ENCODE results near the gene CDK5RAP2. TPM values are rescaled to one million over a fixed set of nuclear protein-coding genes. Genes with fewer than 3 reads are reported as not detected.

CDK5RAP2 gene
- total RNA-seq, 1 experiment from 2014 or later: 56.4 TPM

DNA sequence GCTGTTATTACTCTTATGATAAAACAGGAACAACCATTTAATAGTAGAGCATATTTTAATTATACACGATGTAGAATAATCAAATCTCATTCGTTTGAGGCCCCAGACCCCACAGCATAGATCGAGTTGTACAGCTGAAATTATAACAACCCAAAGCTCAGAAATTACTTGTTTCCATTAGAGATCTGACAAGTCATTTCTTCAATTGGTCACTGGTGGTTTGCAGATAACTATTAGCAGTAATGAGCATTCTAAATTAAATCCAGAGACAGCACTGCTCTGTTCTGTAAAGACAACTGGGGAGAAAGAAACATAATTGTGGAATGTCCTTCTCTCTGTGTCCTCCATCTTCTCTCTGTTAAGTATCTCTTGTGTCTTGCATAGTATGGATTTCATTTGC is 12.9 kb downstream of the CDK5RAP2 start:
- Histone ChIP-seq H4K20me1 (ENCODE audit: control insufficient read depth, insufficient read depth, insufficient read length) (no peaks in the 10 kb centered on the region), H3K4me2 (ENCODE audit: insufficient read depth, insufficient read length, low read length) (no peak overlapping the region), H3K23me2 (ENCODE audit: insufficient read length, low read depth, low read length, poor library complexity, severe bottlenecking) (no peaks in the 10 kb centered on the region), H4K91ac (ENCODE audit: insufficient read length, low read depth, low read length) (no peak overlapping the region), H2AFZ (ENCODE audit: low read length) (no peak overlapping the region), H2BK12ac (ENCODE audit: insufficient read length, low read depth, low read length) (no peak overlapping the region), H2BK5ac (ENCODE audit: insufficient read length, low read length) (no peak overlapping the region), H3K4ac (ENCODE audit: low read depth, low read length) (no peak overlapping the region), H3K9ac (ENCODE audit: extremely low read depth, insufficient read length, low read length) (no peak overlapping the region), H3K18ac (ENCODE audit: insufficient read length, low read depth, low read length) (no peak overlapping the region), H2AK5ac (ENCODE audit: insufficient read length, low read length) (no peak overlapping the region), H3K9me3 (ENCODE audit: control insufficient read depth, low read depth, low read length) (no peaks in the 10 kb centered on the region), H3K23ac (ENCODE audit: insufficient read length, low read depth, low read length) (no peak overlapping the region), H3K79me2 (ENCODE audit: insufficient read depth, low read length) (no peaks in the 10 kb centered on the region), H2BK15ac (ENCODE audit: low read depth, low read length) (no peak overlapping the region), H3K56ac (ENCODE audit: insufficient read length, low read depth, low read length) (no peak overlapping the region), H2BK20ac (ENCODE audit: low read depth, low read length, poor library complexity, severe bottlenecking) (no peak overlapping the region), H3K14ac (ENCODE audit: insufficient read depth, low read length) (no peak overlapping the region), H3T11ph (ENCODE audit: low read length) (no peak overlapping the region), H4K8ac (replicated peaks; ENCODE audit: insufficient read length, low read depth, low read length) (no peak overlapping the region), H3K27me3 (ENCODE audit: insufficient read depth, low read length) (no peaks in the 10 kb centered on the region), H4K5ac (ENCODE audit: insufficient read length, low read depth, low read length) (no peak overlapping the region), H3K27ac (ENCODE audit: insufficient read length, low read depth, low read length) (no peak overlapping the region), H3K79me1 (ENCODE audit: insufficient read depth, low read depth, low read length, poor library complexity, severe bottlenecking) (peaks cover 4% of the 10 kb centered on the region), H3K4me1 (ENCODE audit: insufficient read depth, low read length) (no peaks in the 10 kb centered on the region), H2BK120ac (ENCODE audit: low read depth, low read length, poor library complexity, severe bottlenecking) (no peak overlapping the region)
- no peaks in the 10 kb centered on the region for H3K27me3 Mint-ChIP-seq (ENCODE audit: low read depth)
- peaks cover 35 to 87% (median 66%) of the 10 kb centered on the region in 3 experiments; a peak in 6 of 7 replicates for H3K36me3 Mint-ChIP-seq (ENCODE audit: insufficient read depth in 1 of 3, low read depth in 3 of 3)
- no peak overlapping the region for H3K4me3 Mint-ChIP-seq
- no peak overlapping the region for H3K27ac Mint-ChIP-seq
- no peak for DNase-seq
- no CpG with 5 or more reads among the region's 3 CpGs for WGBS (ENCODE audit: extremely low coverage, insufficient read length, low lambda C conversion rate)
- TF ChIP-seq, protein P1, sequence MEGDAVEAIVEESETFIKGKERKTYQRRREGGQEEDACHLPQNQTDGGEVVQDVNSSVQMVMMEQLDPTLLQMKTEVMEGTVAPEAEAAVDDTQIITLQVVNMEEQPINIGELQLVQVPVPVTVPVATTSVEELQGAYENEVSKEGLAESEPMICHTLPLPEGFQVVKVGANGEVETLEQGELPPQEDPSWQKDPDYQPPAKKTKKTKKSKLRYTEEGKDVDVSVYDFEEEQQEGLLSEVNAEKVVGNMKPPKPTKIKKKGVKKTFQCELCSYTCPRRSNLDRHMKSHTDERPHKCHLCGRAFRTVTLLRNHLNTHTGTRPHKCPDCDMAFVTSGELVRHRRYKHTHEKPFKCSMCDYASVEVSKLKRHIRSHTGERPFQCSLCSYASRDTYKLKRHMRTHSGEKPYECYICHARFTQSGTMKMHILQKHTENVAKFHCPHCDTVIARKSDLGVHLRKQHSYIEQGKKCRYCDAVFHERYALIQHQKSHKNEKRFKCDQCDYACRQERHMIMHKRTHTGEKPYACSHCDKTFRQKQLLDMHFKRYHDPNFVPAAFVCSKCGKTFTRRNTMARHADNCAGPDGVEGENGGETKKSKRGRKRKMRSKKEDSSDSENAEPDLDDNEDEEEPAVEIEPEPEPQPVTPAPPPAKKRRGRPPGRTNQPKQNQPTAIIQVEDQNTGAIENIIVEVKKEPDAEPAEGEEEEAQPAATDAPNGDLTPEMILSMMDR (conservative IDR thresholded peaks at IDR 0.05): no peak
- no peaks in the 10 kb centered on the region for H3K4me1 Mint-ChIP-seq
- H3K9me3 Mint-ChIP-seq: no peaks in the 10 kb centered on the region

Measured in H9 (cell line).